HEK293 (cell line): ENCODE results near the gene CASK.
A peak's percentile ranks its signal among the peaks of the same experiment; 100 is the strongest.

Source experiments
- CTCF ChIA-PET: fragments of 350-600 bp; formaldehyde crosslinking; extraction: SDS; loops from one replicate; lab custom pipeline; 2021; ENCODE audit warnings: antibody characterized with exemption; lab: Yijun Ruan, JAX
- POLR2A ChIA-PET: fragments of 300-600 bp; formaldehyde crosslinking; extraction: SDS; loops from one replicate; lab custom pipeline; 2020; ENCODE audit warnings: antibody characterized with exemption, inconsistent platforms; lab: Yijun Ruan, JAX
- H3K27ac ChIP-seq: fragments of 200-500 bp; sonication (Bioruptor generic); 2 replicates; pipeline ENCODE4 v1.5.1; 2014; ENCODE audit warnings: low read depth, low read length, control low read depth, inconsistent platforms; ENCODE audit errors: extremely low read depth
- H3K36me3 ChIP-seq, 2 experiments: fragments of 200-500 bp in 1 of 2; sonication (Bioruptor generic) in 1 of 2; 1 replicate in 1 of 2; 2 replicates in 1 of 2; pipeline ENCODE4 v1.5.1; 2014 to 2017; ENCODE audit warnings: inconsistent platforms in 2 of 2, low read length in 2 of 2; ENCODE audit not compliant: control insufficient read depth in 2 of 2, insufficient read depth in 1 of 2
- H3K4me1 ChIP-seq: fragments of 200-500 bp; sonication (Bioruptor generic); 2 replicates; pipeline ENCODE4 v1.5.1; 2014; ENCODE audit warnings: mild to moderate bottlenecking, low read length, inconsistent platforms; ENCODE audit not compliant: control insufficient read depth, insufficient read depth
- H3K4me3 ChIP-seq: 2 replicates; pipeline ENCODE4 v1.5.1; 2011; ENCODE audit warnings: low read depth, mild to moderate bottlenecking, control low read depth, low read length, moderate library complexity
- H3K9me3 ChIP-seq: fragments of 200-500 bp; sonication (Bioruptor generic); 2 replicates; pipeline ENCODE4 v1.5.1; 2014; ENCODE audit warnings: low read depth, low read length, inconsistent platforms; ENCODE audit not compliant: control insufficient read depth, insufficient read depth
- FEZF1 ChIP-seq: fragments of 450-650 bp; formaldehyde crosslinking; IDR thresholded peaks from 2 replicates; pipeline ENCODE4 v1.5.1; 2016; ENCODE audit warnings: missing biosample characterization, missing genetic modification characterization
- GFI1B ChIP-seq: fragments of 450-650 bp; formaldehyde crosslinking; IDR thresholded peaks from 2 replicates; pipeline ENCODE4 v1.5.1; 2016; ENCODE audit warnings: missing biosample characterization, missing genetic modification characterization
- KLF8 ChIP-seq: fragments of 450-650 bp; formaldehyde crosslinking; IDR thresholded peaks from 2 replicates; pipeline ENCODE4 v1.5.1; 2016; ENCODE audit warnings: missing biosample characterization, missing genetic modification characterization
- PRDM1 ChIP-seq: fragments of 450-650 bp; formaldehyde crosslinking; IDR thresholded peaks from 2 replicates; pipeline ENCODE4; 2016; ENCODE audit warnings: missing biosample characterization, missing genetic modification characterization
- YY2 ChIP-seq: fragments of 450-650 bp; formaldehyde crosslinking; IDR thresholded peaks from 2 replicates; pipeline ENCODE4 v1.5.1; 2016; ENCODE audit warnings: missing biosample characterization, missing genetic modification characterization
- ZBTB11 ChIP-seq: fragments of 450-650 bp; formaldehyde crosslinking; conservative IDR thresholded peaks from 2 replicates; pipeline ENCODE4 v1.5.1; 2016; ENCODE audit warnings: low read depth, missing biosample characterization, missing genetic modification characterization
- ZBTB21 ChIP-seq: fragments of 450-650 bp; formaldehyde crosslinking; IDR thresholded peaks from 2 replicates; pipeline ENCODE4 v1.5.1; 2017; ENCODE audit warnings: missing biosample characterization, missing genetic modification characterization
- ZEB2 ChIP-seq: fragments of 450-650 bp; formaldehyde crosslinking; IDR thresholded peaks from 2 replicates; pipeline ENCODE4 v1.5.1; 2016; ENCODE audit warnings: missing biosample characterization, missing genetic modification characterization
- ZFP3 ChIP-seq: fragments of 450-650 bp; formaldehyde crosslinking; IDR thresholded peaks from 2 replicates; pipeline ENCODE4 v1.5.1; 2016; ENCODE audit warnings: low read depth, missing biosample characterization, missing genetic modification characterization
- ZNF148 ChIP-seq: fragments of 450-650 bp; formaldehyde crosslinking; IDR thresholded peaks from 2 replicates; pipeline ENCODE4 v1.5.0; 2017; ENCODE audit warnings: missing biosample characterization, missing genetic modification characterization, borderline replicate concordance
- ZNF16 ChIP-seq: fragments of 450-650 bp; formaldehyde crosslinking; IDR thresholded peaks from 2 replicates; pipeline ENCODE4 v1.5.1; 2016; ENCODE audit warnings: low read depth, missing biosample characterization, missing genetic modification characterization
- ZNF184 ChIP-seq: fragments of 450-650 bp; IDR thresholded peaks from 2 replicates; pipeline ENCODE4 v1.5.1; 2018; ENCODE audit warnings: missing biosample characterization, mild to moderate bottlenecking, missing genetic modification characterization
- ZNF223 ChIP-seq: fragments of 450-650 bp; formaldehyde crosslinking; IDR thresholded peaks from 2 replicates; pipeline ENCODE4 v1.5.1; 2016; ENCODE audit warnings: missing biosample characterization, missing genetic modification characterization
- ZNF404 ChIP-seq: fragments of 450-650 bp; formaldehyde crosslinking; IDR thresholded peaks from 2 replicates; pipeline ENCODE4 v1.5.1; 2017; ENCODE audit warnings: missing biosample characterization, missing genetic modification characterization
- ZNF585B ChIP-seq: fragments of 450-650 bp; formaldehyde crosslinking; IDR thresholded peaks from 2 replicates; pipeline ENCODE4 v1.5.1; 2016; ENCODE audit warnings: missing biosample characterization, missing genetic modification characterization
- ZNF600 ChIP-seq: fragments of 450-650 bp; formaldehyde crosslinking; IDR thresholded peaks from 2 replicates; pipeline ENCODE4 v1.5.1; 2016; ENCODE audit warnings: missing biosample characterization, missing genetic modification characterization
- ZNF645 ChIP-seq: fragments of 450-650 bp; formaldehyde crosslinking; IDR thresholded peaks from 2 replicates; pipeline ENCODE4; 2016; ENCODE audit warnings: missing biosample characterization, missing genetic modification characterization
- ZNF664 ChIP-seq: fragments of 450-650 bp; formaldehyde crosslinking; IDR thresholded peaks from 2 replicates; pipeline ENCODE4 v1.5.1; 2016; ENCODE audit warnings: missing biosample characterization, missing genetic modification characterization
- ZNF677 ChIP-seq: fragments of 450-650 bp; IDR thresholded peaks from 2 replicates; pipeline ENCODE4 v1.5.0; 2018; ENCODE audit warnings: missing biosample characterization, mild to moderate bottlenecking, missing genetic modification characterization, moderate library complexity
- TF ChIP-seq, protein P1 (sequence below): fragments of 450-650 bp; formaldehyde crosslinking; IDR thresholded peaks from 2 replicates; pipeline ENCODE4 v1.5.1; 2016; ENCODE audit warnings: missing biosample characterization, missing genetic modification characterization, low read depth
- TF ChIP-seq, protein P2 (sequence below): fragments of 450-650 bp; formaldehyde crosslinking; IDR thresholded peaks from 2 replicates; pipeline ENCODE4 v1.5.1; 2017; ENCODE audit warnings: missing biosample characterization, missing genetic modification characterization

Gene CASK

GRCh38 chrX:41580423-41581064 is 342.8 kb downstream of the CASK start:
- H3K27ac ChIP-seq = no peak overlapping the region
- ChIA-PET CTCF (interaction anchor here (0.7 kb wide), 2 partner anchors 465 to 949 kb away, joined by 3 to 4 read pairs; no protein-coding TSS in a partner anchor), POLR2A (interaction anchor here (0.9 to 1.2 kb wide), 2 partner anchors 198 to 247 kb away, joined by 3 to 8 read pairs; no protein-coding TSS in a partner anchor)
- peaks cover 0 to 17% of the 10 kb centered on the region in 2 experiments; a peak in 2 of 3 replicates for H3K36me3 ChIP-seq
- H3K4me3 ChIP-seq = no peak overlapping the region
- H3K9me3 ChIP-seq = no peaks in the 10 kb centered on the region
- no peaks in the 10 kb centered on the region for H3K4me1 ChIP-seq
- TF ChIP-seq ZNF16 (tag by site-specific recombination) = no peak
- TF ChIP-seq, protein P1, sequence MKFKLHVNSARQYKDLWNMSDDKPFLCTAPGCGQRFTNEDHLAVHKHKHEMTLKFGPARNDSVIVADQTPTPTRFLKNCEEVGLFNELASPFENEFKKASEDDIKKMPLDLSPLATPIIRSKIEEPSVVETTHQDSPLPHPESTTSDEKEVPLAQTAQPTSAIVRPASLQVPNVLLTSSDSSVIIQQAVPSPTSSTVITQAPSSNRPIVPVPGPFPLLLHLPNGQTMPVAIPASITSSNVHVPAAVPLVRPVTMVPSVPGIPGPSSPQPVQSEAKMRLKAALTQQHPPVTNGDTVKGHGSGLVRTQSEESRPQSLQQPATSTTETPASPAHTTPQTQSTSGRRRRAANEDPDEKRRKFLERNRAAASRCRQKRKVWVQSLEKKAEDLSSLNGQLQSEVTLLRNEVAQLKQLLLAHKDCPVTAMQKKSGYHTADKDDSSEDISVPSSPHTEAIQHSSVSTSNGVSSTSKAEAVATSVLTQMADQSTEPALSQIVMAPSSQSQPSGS (tag by site-specific recombination) = peak; percentile 54; the same call in 1 of the 2 replicates

DNA sequence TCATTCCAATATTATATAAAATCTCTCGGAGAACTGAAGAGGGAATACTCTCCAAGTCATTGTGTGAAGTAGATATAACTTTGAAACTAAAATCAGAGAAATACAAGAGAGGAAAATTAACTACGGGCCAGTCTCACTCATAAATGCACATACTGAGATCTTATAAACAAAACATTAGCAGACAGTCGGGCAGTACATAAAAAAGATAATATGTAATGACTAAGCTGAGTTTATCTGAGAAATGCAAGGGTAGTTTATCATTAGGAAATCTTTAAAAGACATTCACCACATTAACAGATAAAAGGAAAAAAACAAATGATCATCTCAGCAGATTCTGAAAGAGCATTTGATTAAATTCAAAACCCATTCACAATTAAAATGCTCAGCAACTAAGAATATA is 359.5 kb downstream of the CASK start:
- no peak for TF ChIP-seq ZBTB21 (tag by site-specific recombination)
- no peak for TF ChIP-seq ZEB2 (tag by site-specific recombination)
- no peak for TF ChIP-seq ZNF184 (tag by site-specific recombination)
- TF ChIP-seq, protein P2, sequence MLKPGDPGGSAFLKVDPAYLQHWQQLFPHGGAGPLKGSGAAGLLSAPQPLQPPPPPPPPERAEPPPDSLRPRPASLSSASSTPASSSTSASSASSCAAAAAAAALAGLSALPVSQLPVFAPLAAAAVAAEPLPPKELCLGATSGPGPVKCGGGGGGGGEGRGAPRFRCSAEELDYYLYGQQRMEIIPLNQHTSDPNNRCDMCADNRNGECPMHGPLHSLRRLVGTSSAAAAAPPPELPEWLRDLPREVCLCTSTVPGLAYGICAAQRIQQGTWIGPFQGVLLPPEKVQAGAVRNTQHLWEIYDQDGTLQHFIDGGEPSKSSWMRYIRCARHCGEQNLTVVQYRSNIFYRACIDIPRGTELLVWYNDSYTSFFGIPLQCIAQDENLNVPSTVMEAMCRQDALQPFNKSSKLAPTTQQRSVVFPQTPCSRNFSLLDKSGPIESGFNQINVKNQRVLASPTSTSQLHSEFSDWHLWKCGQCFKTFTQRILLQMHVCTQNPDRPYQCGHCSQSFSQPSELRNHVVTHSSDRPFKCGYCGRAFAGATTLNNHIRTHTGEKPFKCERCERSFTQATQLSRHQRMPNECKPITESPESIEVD (tag by site-specific recombination) = peak; percentile 60
- no peak for TF ChIP-seq ZNF664 (tag by site-specific recombination)
- no peak for TF ChIP-seq ZFP3 (tag by site-specific recombination)
- no peak for TF ChIP-seq ZNF645
- no peak for TF ChIP-seq ZNF223
- peak; percentile 35; the same call in 1 of the 2 replicates for TF ChIP-seq FEZF1
- no peak for TF ChIP-seq ZNF600 (tag by site-specific recombination)
- Histone ChIP-seq H3K27ac (no peak overlapping the region), H3K36me3 (no peaks in the 10 kb centered on the region; a peak in 1 of 3 replicates), H3K9me3 (no peaks in the 10 kb centered on the region), H3K4me1 (no peaks in the 10 kb centered on the region), H3K4me3 (no peak overlapping the region)
- ChIA-PET CTCF (interaction anchor here (0.7 to 1.2 kb wide), 4 partner anchors 8 to 190 kb away, joined by 3 to 4 read pairs (median 3); no protein-coding TSS in a partner anchor), POLR2A (interaction anchor here (0.6 kb wide), 1 partner anchor 188 kb away, joined by 5 read pairs; no protein-coding TSS in a partner anchor)

DNA sequence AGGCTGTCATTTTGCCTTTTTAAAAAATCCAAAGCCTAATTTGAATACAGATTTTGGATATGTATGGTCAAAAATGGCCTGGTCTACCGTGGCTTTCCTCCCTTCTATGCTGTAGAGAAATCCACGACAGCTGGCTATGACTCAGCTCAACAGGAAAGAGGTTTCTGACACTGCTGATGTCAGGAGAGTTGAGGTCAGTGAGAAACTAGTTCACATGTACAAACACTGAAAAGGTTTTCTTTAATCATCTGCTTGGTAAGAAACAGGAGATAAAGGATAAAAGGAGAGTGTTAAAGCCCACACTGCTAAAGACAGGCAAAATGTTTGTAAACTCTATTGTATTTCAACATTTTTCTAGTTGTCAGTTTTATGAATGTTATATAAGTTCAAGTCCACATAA is 362.3 kb downstream of the CASK start:
- no peaks in the 10 kb centered on the region for H3K9me3 ChIP-seq
- H3K4me3 ChIP-seq = no peak overlapping the region
- H3K36me3 ChIP-seq = no peaks in the 10 kb centered on the region
- ChIA-PET POLR2A (interaction anchor here (0.5 to 1.8 kb wide), 2 partner anchors 46 to 188 kb away, joined by 3 to 4 read pairs; no protein-coding TSS in a partner anchor), CTCF (interaction anchor here (0.6 to 1.4 kb wide), 6 partner anchors 10 to 419 kb away, joined by 3 to 5 read pairs (median 4); no protein-coding TSS in a partner anchor)
- no peaks in the 10 kb centered on the region for H3K4me1 ChIP-seq
- no peak overlapping the region for H3K27ac ChIP-seq
- TF ChIP-seq YY2 (tag by site-specific recombination) (no peak), ZNF148 (tag by site-specific recombination) (no peak), PRDM1 (tag by site-specific recombination) (peak; percentile 9; the same call in 1 of the 2 replicates), KLF8 (tag by site-specific recombination) (no peak), ZNF585B (tag by site-specific recombination) (no peak), GFI1B (tag by site-specific recombination) (no peak), ZBTB11 (tag by site-specific recombination) (no peak), ZNF404 (no peak), ZNF677 (no peak)
